Left lung (tissue), 10 donors: ENCODE data around the gene ASXL1. TPM values are rescaled to one million over a fixed set of nuclear protein-coding genes. Genes with fewer than 3 reads are reported as not detected.
A peak's percentile ranks its signal among the peaks of the same experiment; 100 is the strongest.

Experiments
- ATAC-seq: fragments of 200-7000 bp; cut with Tn5 transposase; one replicate; pipeline ENCODE4 v1.9.1; 2020; ENCODE audit warnings: moderate library complexity
- DNase-seq, 4 donors: peaks; one replicate each; pipeline ENCODE4 v3.0.0-alpha.2; 2013 to 2020
- H3K27ac ChIP-seq, 2 donors: fragments of 200-600 bp; sonication (generic) in 1 of 2; one replicate each; pipeline versions ENCODE4 v1.5.0 to v1.8.0; 2020 to 2021
- H3K27me3 ChIP-seq, 2 donors: fragments of 200-600 bp; sonication (generic) in 1 of 2; one replicate each; pipeline versions ENCODE4 v1.5.0 to v1.8.0; 2020 to 2021
- H3K36me3 ChIP-seq, 2 donors: fragments of 200-600 bp; sonication (generic) in 1 of 2; one replicate each; pipeline versions ENCODE4 v1.5.0 to v1.8.0; 2020 to 2021
- H3K4me1 ChIP-seq, 2 donors: fragments of 200-600 bp; one replicate each; pipeline ENCODE4 v1.8.0; 2021
- H3K4me3 ChIP-seq, 2 donors: fragments of 200-600 bp; sonication (generic) in 1 of 2; one replicate each; pipeline versions ENCODE4 v1.5.0 to v1.8.0; 2020 to 2021; ENCODE audit warnings: mild to moderate bottlenecking in 1 of 2
- H3K9me3 ChIP-seq, 2 donors: fragments of 200-600 bp; sonication (generic) in 1 of 2; one replicate each; pipeline versions ENCODE4 v1.5.0 to v1.8.0; 2020 to 2021
- intact Hi-C, 2 donors: fragments of 100-400 bp; cut with DNase I; formaldehyde crosslinking; loops; one replicate each; pipeline versions ENCODE4 v1.11.2 to v1.14.2; 2022
- polyA plus RNA-seq, 6 donors: library from polyadenylated mRNA; unstranded; fragments of 120-200 nt; gene quantifications; one replicate each; pipeline ENCODE4 v1.2.1, GENCODE V29; 2013; ENCODE audit not compliant: insufficient read length in 6 of 6
- total RNA-seq, 2 donors: library from RNA; stranded (reverse); fragmentation: NEBNext Ultra II Directional; extraction: Animal tissue kit (Norgen Biotek cat#: 25700); gene quantifications; one replicate each; pipeline ENCODE4 v1.2.1, GENCODE V29; 2021
- TF ChIP-seq, protein P1 (sequence below), 2 donors: fragments of 200-600 bp; sonication (generic) in 1 of 2; IDR thresholded peaks; one replicate each; pipeline versions ENCODE4 v1.5.0 to v1.8.0; 2021; ENCODE audit warnings: antibody characterized with exemption in 2 of 2
- donor health status: DM: no; HTN: yes; CAD: no.
- donor health status: DM: no; HTN: no; CAD: no.

ASXL1 gene
- total and polyA plus RNA-seq, 8 donors = 51.1 to 90.0 (median 81.1) TPM

DNA sequence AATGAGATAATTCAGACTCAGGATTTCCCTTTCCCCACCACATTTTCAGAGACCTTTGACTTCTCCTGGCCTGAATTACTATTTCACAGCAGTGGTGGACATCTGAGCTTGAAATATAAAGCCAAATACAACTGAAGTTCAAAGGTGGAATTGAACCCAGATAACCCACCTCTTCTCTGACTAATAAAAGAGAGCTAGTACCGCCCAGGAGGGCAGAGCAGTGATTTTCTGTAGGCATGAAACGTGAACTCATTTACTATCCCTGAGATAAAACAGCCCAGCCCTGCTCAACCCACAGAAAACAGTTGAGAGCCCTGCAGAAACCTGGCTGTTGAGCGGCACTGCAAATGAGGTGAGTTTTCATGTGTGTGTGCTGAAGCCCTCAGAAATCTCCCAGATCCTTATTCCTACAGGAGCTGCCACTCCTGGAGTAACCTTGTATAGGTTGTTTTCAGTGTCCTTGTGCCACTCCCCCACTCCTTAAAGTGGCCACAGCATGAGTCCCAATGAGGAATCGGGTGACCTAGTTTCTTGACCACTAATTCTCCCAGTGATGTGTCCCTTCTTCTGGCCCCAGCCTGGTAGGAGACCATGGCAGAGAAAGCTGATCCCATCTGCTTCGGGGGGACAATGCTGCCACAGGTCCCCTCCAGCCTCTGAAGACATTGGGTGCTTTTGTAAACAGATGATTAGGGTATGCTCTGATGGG lies 127.8 kb downstream of the ASXL1 start:
- no peak overlapping the region for H3K4me3 ChIP-seq
- H3K27me3 ChIP-seq = no peaks in the 10 kb centered on the region
- peak in 1 of 4 donors; percentile 5 for DNase-seq
- no peak for ATAC-seq
- intact Hi-C loops = no loop called here
- H3K9me3 ChIP-seq = no peaks in the 10 kb centered on the region
- TF ChIP-seq, protein P1, sequence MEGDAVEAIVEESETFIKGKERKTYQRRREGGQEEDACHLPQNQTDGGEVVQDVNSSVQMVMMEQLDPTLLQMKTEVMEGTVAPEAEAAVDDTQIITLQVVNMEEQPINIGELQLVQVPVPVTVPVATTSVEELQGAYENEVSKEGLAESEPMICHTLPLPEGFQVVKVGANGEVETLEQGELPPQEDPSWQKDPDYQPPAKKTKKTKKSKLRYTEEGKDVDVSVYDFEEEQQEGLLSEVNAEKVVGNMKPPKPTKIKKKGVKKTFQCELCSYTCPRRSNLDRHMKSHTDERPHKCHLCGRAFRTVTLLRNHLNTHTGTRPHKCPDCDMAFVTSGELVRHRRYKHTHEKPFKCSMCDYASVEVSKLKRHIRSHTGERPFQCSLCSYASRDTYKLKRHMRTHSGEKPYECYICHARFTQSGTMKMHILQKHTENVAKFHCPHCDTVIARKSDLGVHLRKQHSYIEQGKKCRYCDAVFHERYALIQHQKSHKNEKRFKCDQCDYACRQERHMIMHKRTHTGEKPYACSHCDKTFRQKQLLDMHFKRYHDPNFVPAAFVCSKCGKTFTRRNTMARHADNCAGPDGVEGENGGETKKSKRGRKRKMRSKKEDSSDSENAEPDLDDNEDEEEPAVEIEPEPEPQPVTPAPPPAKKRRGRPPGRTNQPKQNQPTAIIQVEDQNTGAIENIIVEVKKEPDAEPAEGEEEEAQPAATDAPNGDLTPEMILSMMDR (IDR thresholded peaks at IDR 0.05) = no peak
- peak overlapping the region in 1 of 2 donors; percentile 81 for H3K27ac ChIP-seq
- no peaks in the 10 kb centered on the region for H3K36me3 ChIP-seq
- peaks cover 13 to 28% of the 10 kb centered on the region in 2 donors for H3K4me1 ChIP-seq

DNA sequence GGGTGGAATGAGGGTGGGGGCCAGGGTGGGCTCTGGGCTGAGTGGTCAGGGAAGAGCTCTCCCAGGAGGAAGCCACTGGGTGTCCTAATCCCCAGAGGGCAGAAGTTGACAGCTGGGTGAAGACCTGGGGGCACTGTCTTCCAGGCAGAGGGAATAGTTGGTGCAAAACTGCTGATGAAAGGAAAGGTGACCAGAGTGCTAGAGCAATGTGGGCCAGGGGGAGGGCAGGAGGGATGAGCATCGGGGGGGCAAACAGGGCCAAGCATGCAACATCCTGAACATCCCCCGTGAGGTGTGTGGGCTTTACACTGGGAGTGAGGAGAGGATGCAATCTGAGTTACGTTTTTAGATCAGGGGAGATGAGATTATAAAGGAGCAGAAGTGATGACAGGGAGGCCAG lies 129.2 kb downstream of the ASXL1 start:
- H3K9me3 ChIP-seq = no peaks in the 10 kb centered on the region
- TF ChIP-seq, protein P1 (IDR thresholded peaks at IDR 0.05) = no peak
- ATAC-seq = no peak

DNA sequence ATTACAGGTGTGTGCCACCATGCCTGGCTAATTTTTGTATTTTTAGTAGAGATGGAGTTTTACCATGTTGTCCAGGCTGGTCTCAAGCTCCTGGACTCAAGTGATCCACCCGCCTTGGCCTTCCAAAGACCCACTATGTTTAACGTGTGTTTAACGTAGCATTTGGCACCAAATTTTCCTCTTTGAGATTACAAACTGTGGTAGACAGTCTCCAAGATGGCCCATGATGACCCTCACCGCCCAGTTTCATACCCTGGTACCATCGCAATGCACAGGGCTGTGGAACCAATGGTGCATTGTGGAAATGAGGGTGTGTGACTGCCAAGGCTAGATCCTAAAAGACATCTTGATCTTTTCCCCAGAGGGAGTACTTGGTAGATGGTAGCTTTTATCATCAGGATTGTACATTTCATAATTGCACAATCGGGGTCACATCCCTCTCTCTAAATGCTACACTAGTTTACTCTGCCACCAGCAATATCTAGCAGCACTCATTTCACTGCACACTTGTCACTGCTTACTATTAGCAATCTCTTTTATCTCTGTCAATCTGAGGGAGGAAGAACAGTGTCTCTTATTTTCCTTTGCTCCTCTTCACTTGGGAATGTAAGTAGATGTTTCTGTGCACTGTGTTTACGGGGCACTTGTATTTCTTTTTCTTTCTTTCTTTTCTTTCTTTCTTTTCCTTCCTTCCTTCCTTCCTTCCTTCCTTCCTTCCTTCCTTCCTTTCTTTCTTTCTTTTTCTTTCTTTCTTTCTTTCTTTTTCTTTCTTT lies 130.1 kb downstream of the ASXL1 start:
- H3K9me3 ChIP-seq = no peaks in the 10 kb centered on the region
- H3K4me1 ChIP-seq = peaks cover 0 to 12% of the 10 kb centered on the region in 2 donors
- peak in 1 of 4 donors; percentile 2 for DNase-seq
- ATAC-seq = no peak
- TF ChIP-seq, protein P1 (IDR thresholded peaks at IDR 0.05) = no peak
- H3K27ac ChIP-seq = no peak overlapping the region
- no peaks in the 10 kb centered on the region for H3K27me3 ChIP-seq
- intact Hi-C loops = no loop called here
- no peaks in the 10 kb centered on the region for H3K36me3 ChIP-seq
- no peak overlapping the region for H3K4me3 ChIP-seq

More for the DNA sequence above, 129.2 kb downstream of the ASXL1 start:
- intact Hi-C loops = no loop called here
- Histone ChIP-seq H3K27me3 (no peaks in the 10 kb centered on the region), H3K27ac (no peak overlapping the region), H3K36me3 (no peaks in the 10 kb centered on the region), H3K4me3 (no peak overlapping the region), H3K4me1 (peaks cover 0 to 14% of the 10 kb centered on the region in 2 donors)
- DNase-seq = peak in 2 of 4 donors; percentile 10 to 12

Other genes with a start within 250 kb of the ASXL1 start
- gene TM9SF4, start 248.6 kb upstream of the ASXL1 start, total RNA-seq = 10 to 100 TPM; 56.2 to 59.1 TPM
- gene TM9SF4, start 248.6 kb upstream of the ASXL1 start, polyA plus RNA-seq = 10 to 100 TPM; 57.4 to 63.5 (median 61.4) TPM
- gene PLAGL2, start 150.6 kb upstream of the ASXL1 start, total RNA-seq = 10 to 100 TPM; 12.6 to 14.5 TPM
- 10 to 100 TPM; 22.6 to 28.0 (median 26.8) TPM for gene PLAGL2, start 150.6 kb upstream of the ASXL1 start, polyA plus RNA-seq
- gene POFUT1, start 150.5 kb upstream of the ASXL1 start, total RNA-seq = 10 to 100 TPM; 29.2 to 36.2 TPM
- gene POFUT1, start 150.5 kb upstream of the ASXL1 start, polyA plus RNA-seq = 10 to 100 TPM; 34.3 to 42.2 (median 37.2) TPM
- gene KIF3B, start 80.7 kb upstream of the ASXL1 start, total RNA-seq = 10 to 100 TPM; 27.4 to 34.6 TPM
- 10 to 100 TPM; 22.9 to 28.7 (median 26.8) TPM for gene KIF3B, start 80.7 kb upstream of the ASXL1 start, polyA plus RNA-seq
- 10 to 100 TPM; 16.7 to 19.2 TPM for gene NOL4L, start 227.0 kb downstream of the ASXL1 start, total RNA-seq
- gene NOL4L, start 227.0 kb downstream of the ASXL1 start, polyA plus RNA-seq = 10 to 100 TPM; 34.2 to 49.0 (median 41.3) TPM